Measurements from ENCODE around the gene ANK3. TPM values are rescaled to one million over a fixed set of nuclear protein-coding genes. Genes with fewer than 3 reads are reported as not detected.

The ANK3 gene
- polyA plus RNA-seq, 1 donor from 2014 or later = 114 TPM

DNA sequence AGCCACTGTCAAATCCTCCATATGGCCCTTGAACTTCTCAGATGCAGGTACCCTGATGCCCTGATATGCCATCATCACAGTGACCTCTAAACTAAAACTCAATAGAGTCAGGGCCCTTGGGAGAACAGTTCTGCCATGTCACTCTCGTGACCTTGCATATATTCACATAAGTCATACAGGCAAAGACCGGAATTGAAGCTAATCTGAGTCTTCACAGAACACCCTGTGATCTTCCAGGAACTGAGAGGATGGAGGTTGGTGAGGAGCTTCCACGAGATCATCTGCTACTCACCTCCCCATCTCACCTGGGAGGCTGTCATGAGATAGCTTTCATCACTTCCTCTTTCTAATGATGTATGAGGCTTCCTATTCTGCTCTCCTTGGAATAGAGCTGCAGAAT, 254.7 kb downstream of the ANK3 start:
- no peak overlapping the region for H3K4me2 ChIP-seq (ENCODE audit: low read length)
- no peaks in the 10 kb centered on the region for H3F3A ChIP-seq (ENCODE audit: insufficient read depth, low read length, poor library complexity, severe bottlenecking)
- H3K27ac ChIP-seq (ENCODE audit: low read length) = no peak overlapping the region
- no peak overlapping the region for H3K9ac ChIP-seq (ENCODE audit: low read length)
- H3K27me3 ChIP-seq (ENCODE audit: insufficient read depth, low read depth, low read length) = no peaks in the 10 kb centered on the region
- no peak overlapping the region for H3K4me3 ChIP-seq (ENCODE audit: low read length)
- no peaks in the 10 kb centered on the region for H3K79me2 ChIP-seq (replicated peaks; ENCODE audit: insufficient read depth, low read length)
- H4K20me1 ChIP-seq (ENCODE audit: insufficient read depth) = no peaks in the 10 kb centered on the region
- H3K9me2 ChIP-seq (ENCODE audit: insufficient read depth, low read length) = no peaks in the 10 kb centered on the region
- no peak overlapping the region for H2AFZ ChIP-seq (ENCODE audit: low read depth, low read length)
- H3K36me3 ChIP-seq (ENCODE audit: insufficient read depth, low read length) = peaks cover 19% of the 10 kb centered on the region
- TF ChIP-seq RAD21 (conservative IDR thresholded peaks at IDR 0.05) (no peak), SMC3 (conservative IDR thresholded peaks at IDR 0.05; ENCODE audit: poor library complexity) (no peak), EP300 (conservative IDR thresholded peaks at IDR 0.05; ENCODE audit: poor library complexity, severe bottlenecking) (no peak), MXI1 (conservative IDR thresholded peaks at IDR 0.05; ENCODE audit: poor library complexity, severe bottlenecking) (no peak), EZH2 (IDR thresholded peaks at IDR 0.05; ENCODE audit: borderline replicate concordance, insufficient read depth, low read length, poor library complexity, severe bottlenecking) (no peak), TAF1 (IDR thresholded peaks at IDR 0.05; ENCODE audit: low read depth) (no peak), POLR2AphosphoS5 (IDR thresholded peaks at IDR 0.05) (no peak)
- TF ChIP-seq, protein P1, sequence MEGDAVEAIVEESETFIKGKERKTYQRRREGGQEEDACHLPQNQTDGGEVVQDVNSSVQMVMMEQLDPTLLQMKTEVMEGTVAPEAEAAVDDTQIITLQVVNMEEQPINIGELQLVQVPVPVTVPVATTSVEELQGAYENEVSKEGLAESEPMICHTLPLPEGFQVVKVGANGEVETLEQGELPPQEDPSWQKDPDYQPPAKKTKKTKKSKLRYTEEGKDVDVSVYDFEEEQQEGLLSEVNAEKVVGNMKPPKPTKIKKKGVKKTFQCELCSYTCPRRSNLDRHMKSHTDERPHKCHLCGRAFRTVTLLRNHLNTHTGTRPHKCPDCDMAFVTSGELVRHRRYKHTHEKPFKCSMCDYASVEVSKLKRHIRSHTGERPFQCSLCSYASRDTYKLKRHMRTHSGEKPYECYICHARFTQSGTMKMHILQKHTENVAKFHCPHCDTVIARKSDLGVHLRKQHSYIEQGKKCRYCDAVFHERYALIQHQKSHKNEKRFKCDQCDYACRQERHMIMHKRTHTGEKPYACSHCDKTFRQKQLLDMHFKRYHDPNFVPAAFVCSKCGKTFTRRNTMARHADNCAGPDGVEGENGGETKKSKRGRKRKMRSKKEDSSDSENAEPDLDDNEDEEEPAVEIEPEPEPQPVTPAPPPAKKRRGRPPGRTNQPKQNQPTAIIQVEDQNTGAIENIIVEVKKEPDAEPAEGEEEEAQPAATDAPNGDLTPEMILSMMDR (IDR thresholded peaks at IDR 0.05; ENCODE audit: poor library complexity, severe bottlenecking) = no peak
- TF ChIP-seq, protein P2, sequence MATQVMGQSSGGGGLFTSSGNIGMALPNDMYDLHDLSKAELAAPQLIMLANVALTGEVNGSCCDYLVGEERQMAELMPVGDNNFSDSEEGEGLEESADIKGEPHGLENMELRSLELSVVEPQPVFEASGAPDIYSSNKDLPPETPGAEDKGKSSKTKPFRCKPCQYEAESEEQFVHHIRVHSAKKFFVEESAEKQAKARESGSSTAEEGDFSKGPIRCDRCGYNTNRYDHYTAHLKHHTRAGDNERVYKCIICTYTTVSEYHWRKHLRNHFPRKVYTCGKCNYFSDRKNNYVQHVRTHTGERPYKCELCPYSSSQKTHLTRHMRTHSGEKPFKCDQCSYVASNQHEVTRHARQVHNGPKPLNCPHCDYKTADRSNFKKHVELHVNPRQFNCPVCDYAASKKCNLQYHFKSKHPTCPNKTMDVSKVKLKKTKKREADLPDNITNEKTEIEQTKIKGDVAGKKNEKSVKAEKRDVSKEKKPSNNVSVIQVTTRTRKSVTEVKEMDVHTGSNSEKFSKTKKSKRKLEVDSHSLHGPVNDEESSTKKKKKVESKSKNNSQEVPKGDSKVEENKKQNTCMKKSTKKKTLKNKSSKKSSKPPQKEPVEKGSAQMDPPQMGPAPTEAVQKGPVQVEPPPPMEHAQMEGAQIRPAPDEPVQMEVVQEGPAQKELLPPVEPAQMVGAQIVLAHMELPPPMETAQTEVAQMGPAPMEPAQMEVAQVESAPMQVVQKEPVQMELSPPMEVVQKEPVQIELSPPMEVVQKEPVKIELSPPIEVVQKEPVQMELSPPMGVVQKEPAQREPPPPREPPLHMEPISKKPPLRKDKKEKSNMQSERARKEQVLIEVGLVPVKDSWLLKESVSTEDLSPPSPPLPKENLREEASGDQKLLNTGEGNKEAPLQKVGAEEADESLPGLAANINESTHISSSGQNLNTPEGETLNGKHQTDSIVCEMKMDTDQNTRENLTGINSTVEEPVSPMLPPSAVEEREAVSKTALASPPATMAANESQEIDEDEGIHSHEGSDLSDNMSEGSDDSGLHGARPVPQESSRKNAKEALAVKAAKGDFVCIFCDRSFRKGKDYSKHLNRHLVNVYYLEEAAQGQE (IDR thresholded peaks at IDR 0.05; ENCODE audit: borderline replicate concordance) = no peak
- no peaks in the 10 kb centered on the region for H3K9me3 ChIP-seq (ENCODE audit: low read length)

DNA sequence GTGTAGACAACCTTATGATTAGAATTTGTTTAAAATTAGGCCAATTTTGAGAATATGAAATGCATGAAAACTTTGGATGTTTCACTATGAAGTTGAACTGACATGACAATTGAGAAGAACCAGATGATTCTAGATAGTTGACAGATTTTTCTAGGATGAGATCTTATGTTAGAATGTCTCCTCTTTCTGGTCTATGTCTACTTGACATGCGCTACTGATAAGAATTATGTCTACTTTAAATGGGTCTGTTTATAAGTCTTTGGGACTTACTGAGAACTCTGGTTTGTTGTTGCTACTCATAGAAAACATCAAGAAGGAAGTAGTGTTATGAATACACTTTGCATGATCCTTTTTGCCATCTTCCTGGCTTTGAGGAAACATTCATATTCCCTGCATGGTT, 255.1 kb downstream of the ANK3 start:
- Histone ChIP-seq H3K27me3 (ENCODE audit: insufficient read depth, low read depth, low read length) (no peaks in the 10 kb centered on the region), H3K4me2 (ENCODE audit: low read length) (no peak overlapping the region), H3K4me3 (ENCODE audit: low read length) (no peak overlapping the region), H4K20me1 (ENCODE audit: insufficient read depth) (no peaks in the 10 kb centered on the region), H3K79me2 (replicated peaks; ENCODE audit: insufficient read depth, low read length) (no peaks in the 10 kb centered on the region), H3K9ac (ENCODE audit: low read length) (no peak overlapping the region), H3K9me2 (ENCODE audit: insufficient read depth, low read length) (no peaks in the 10 kb centered on the region), H3K9me3 (ENCODE audit: low read length) (no peaks in the 10 kb centered on the region), H3K36me3 (ENCODE audit: insufficient read depth, low read length) (peaks cover 19% of the 10 kb centered on the region), H3K27ac (ENCODE audit: low read length) (no peak overlapping the region), H2AFZ (ENCODE audit: low read depth, low read length) (no peak overlapping the region), H3F3A (ENCODE audit: insufficient read depth, low read length, poor library complexity, severe bottlenecking) (no peaks in the 10 kb centered on the region)
- TF ChIP-seq, protein P2 (IDR thresholded peaks at IDR 0.05; ENCODE audit: borderline replicate concordance) = no peak
- TF ChIP-seq SMC3 (conservative IDR thresholded peaks at IDR 0.05; ENCODE audit: poor library complexity) = no peak
- TF ChIP-seq EZH2 (IDR thresholded peaks at IDR 0.05; ENCODE audit: borderline replicate concordance, insufficient read depth, low read length, poor library complexity, severe bottlenecking) = no peak
- TF ChIP-seq POLR2AphosphoS5 (IDR thresholded peaks at IDR 0.05) = no peak
- TF ChIP-seq RAD21 (conservative IDR thresholded peaks at IDR 0.05) = no peak
- TF ChIP-seq MXI1 (conservative IDR thresholded peaks at IDR 0.05; ENCODE audit: poor library complexity, severe bottlenecking) = no peak
- no peak for TF ChIP-seq EP300 (conservative IDR thresholded peaks at IDR 0.05; ENCODE audit: poor library complexity, severe bottlenecking)
- TF ChIP-seq, protein P1 (IDR thresholded peaks at IDR 0.05; ENCODE audit: poor library complexity, severe bottlenecking) = no peak
- TF ChIP-seq TAF1 (IDR thresholded peaks at IDR 0.05; ENCODE audit: low read depth) = no peak
